OCI-LY7 (cell line): Measurements from ENCODE around the gene CBLL2. TPM values are rescaled to one million over a fixed set of nuclear protein-coding genes. Genes with fewer than 3 reads are reported as not detected.
"Not testable (repeated sequence)": the region's sequence is repeated elsewhere in the genome, so short reads cannot be mapped to it uniquely, and the experiment has no call there.

Source experiments
- BruUV-seq: library from RNA; stranded (reverse); fragments of 400-500 nt; replicated peaks from 2 replicates; lab custom pipeline; 2021; lab: Mats Ljungman, UMichigan
- CTCF ChIA-PET: fragments of 300-600 bp; sonication (Branson Sonifier 250); formaldehyde crosslinking; loops from one replicate; lab custom pipeline; 2022; ENCODE audit warnings: antibody characterized with exemption; ENCODE audit not compliant: unreplicated experiment; lab: Charles Lee
- POLR2A ChIA-PET: fragments of 300-600 bp; sonication (Branson Sonifier 250); formaldehyde crosslinking; loops from one replicate; lab custom pipeline; 2022; ENCODE audit warnings: antibody characterized with exemption; lab: Charles Lee
- DNase-seq: peaks from one replicate; pipeline ENCODE4 v3.0.0-alpha.2; 2015; ENCODE audit warnings: low spot score
- H2AFZ ChIP-seq: fragments of 200-600 bp; sonication (generic), shearing (Covaris generic); 2 replicates; pipeline ENCODE4 v1.6.1; 2014; ENCODE audit warnings: mild to moderate bottlenecking, antibody characterized with exemption, low read length, moderate library complexity
- H3K27ac ChIP-seq: fragments of 200-600 bp; sonication (generic); 2 replicates; pipeline ENCODE4 v1.5.1; 2014; ENCODE audit warnings: mixed run types, low read depth, mild to moderate bottlenecking, moderate library complexity, low read length, inconsistent platforms; ENCODE audit not compliant: poor library complexity, severe bottlenecking
- H3K36me3 ChIP-seq: fragments of 200-600 bp; sonication (generic); 2 replicates; pipeline ENCODE4 v1.6.1; 2014; ENCODE audit warnings: mild to moderate bottlenecking, antibody characterized with exemption, low read length, moderate library complexity, mixed read lengths; ENCODE audit not compliant: insufficient read depth
- H3K4me1 ChIP-seq: fragments of 200-600 bp; sonication (generic); 2 replicates; pipeline ENCODE4 v1.5.1; 2014; ENCODE audit warnings: mild to moderate bottlenecking, low read length; ENCODE audit not compliant: insufficient read depth, poor library complexity, severe bottlenecking
- H3K4me2 ChIP-seq: fragments of 200-600 bp; sonication (generic); 2 replicates; pipeline ENCODE4 v1.6.1; 2014; ENCODE audit warnings: mild to moderate bottlenecking, low read length
- H3K4me3 ChIP-seq: fragments of 200-600 bp; sonication (generic); 2 replicates; pipeline ENCODE4 v1.5.1; 2014; ENCODE audit warnings: mild to moderate bottlenecking, low read depth, low read length; ENCODE audit not compliant: poor library complexity, severe bottlenecking
- H3K79me2 ChIP-seq: fragments of 200-600 bp; sonication (generic); 2 replicates; pipeline ENCODE4 v1.6.1; 2016; ENCODE audit warnings: low read depth, mild to moderate bottlenecking, low read length, moderate library complexity, mixed read lengths; ENCODE audit not compliant: insufficient read depth
- H3K9me2 ChIP-seq: fragments of 200-600 bp; sonication (generic); 2 replicates; pipeline ENCODE4 v1.6.1; 2016; ENCODE audit warnings: mild to moderate bottlenecking, low read length, mixed read lengths; ENCODE audit not compliant: insufficient read depth
- H3K9me3 ChIP-seq: fragments of 200-600 bp; sonication (generic); 2 replicates; pipeline ENCODE4 v1.6.1; 2014; ENCODE audit warnings: mild to moderate bottlenecking, mixed run types, low read length, mixed read lengths
- H4K20me1 ChIP-seq: fragments of 200-600 bp; sonication (generic); 2 replicates; pipeline ENCODE4 v1.6.1; 2014; ENCODE audit warnings: mild to moderate bottlenecking, antibody characterized with exemption, low read length, moderate library complexity, mixed read lengths; ENCODE audit not compliant: insufficient read depth
- CTCF ChIP-seq: fragments of 200-600 bp; sonication (generic); conservative IDR thresholded peaks from 2 replicates; pipeline ENCODE4 v1.5.1; 2014; ENCODE audit warnings: mild to moderate bottlenecking, antibody characterized with exemption, low read length, moderate library complexity, mixed read lengths
- EZH2phosphoT487 ChIP-seq: fragments of 200-600 bp; sonication (generic); IDR thresholded peaks from 2 replicates; pipeline ENCODE4 v1.6.1; 2018; ENCODE audit warnings: low read depth, borderline replicate concordance, mild to moderate bottlenecking, mixed run types, antibody characterized with exemption, low read length, moderate library complexity, mixed read lengths
- intact Hi-C: fragments of 100-400 bp; cut with micrococcal nuclease; formaldehyde crosslinking; loops from one replicate; pipeline ENCODE4 v1.10.0; 2022; ENCODE audit not compliant: unreplicated experiment
- total RNA-seq, 2 experiments: library from RNA; depleted of rRNA in 1 of 2; stranded (reverse); fragments of >200 nt in 1 of 2; shearing (Covaris generic) in 1 of 2; gene quantifications; 2 replicates each; pipeline ENCODE4 v1.2.3, GENCODE V29; 2014 to 2022

Gene CBLL2
- total RNA-seq, 2 experiments from 2014 or later: not detected

GRCh38 chrX:22273714-22274317 lies 1.1 kb downstream of the CBLL2 start:
- Histone ChIP-seq H3K36me3 (no peaks in the 10 kb centered on the region), H3K9me3 (no peaks in the 10 kb centered on the region), H4K20me1 (no peaks in the 10 kb centered on the region), H3K9me2 (no peaks in the 10 kb centered on the region), H3K27ac (no peak overlapping the region), H2AFZ (no peak overlapping the region), H3K4me2 (no peak overlapping the region), H3K4me1 (no peaks in the 10 kb centered on the region), H3K79me2 (no peaks in the 10 kb centered on the region), H3K4me3 (no peak overlapping the region)
- TF ChIP-seq EZH2phosphoT487 (no peak), CTCF (no peak)
- ChIA-PET POLR2A (no interaction called here), CTCF (no interaction called here)
- DNase-seq: no peak
- BruUV-seq: no TSS peak
- intact Hi-C loops: no loop called here

DNA sequence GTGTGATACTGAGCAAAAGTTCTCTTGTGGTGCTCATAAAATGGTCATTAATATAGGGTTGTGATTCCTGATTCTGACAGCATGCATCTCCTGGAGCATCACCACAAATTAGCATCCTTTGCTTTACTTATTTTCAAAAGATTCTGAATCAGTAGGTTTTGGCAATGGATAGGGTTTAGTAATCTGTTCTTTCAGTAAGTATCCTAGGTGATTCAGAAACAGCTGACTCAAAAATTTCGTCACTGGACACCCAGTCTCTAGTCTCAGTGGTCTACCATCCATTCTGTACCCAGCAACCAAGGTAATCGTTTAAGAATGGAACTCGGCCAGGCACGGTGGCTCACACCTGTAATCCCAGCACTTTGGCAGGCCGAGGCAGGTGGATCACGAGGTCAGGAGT lies 4.1 kb downstream of the CBLL2 start:
- ChIA-PET POLR2A (no interaction called here), CTCF (no interaction called here)
- Histone ChIP-seq H3K9me3 (no peaks in the 10 kb centered on the region), H3K36me3 (no peaks in the 10 kb centered on the region), H3K4me3 (no peak overlapping the region), H2AFZ (no peak overlapping the region), H3K9me2 (no peaks in the 10 kb centered on the region), H3K79me2 (no peaks in the 10 kb centered on the region), H3K4me1 (no peaks in the 10 kb centered on the region), H3K27ac (no peak overlapping the region), H4K20me1 (no peaks in the 10 kb centered on the region), H3K4me2 (no peak overlapping the region)
- intact Hi-C loops: no loop called here
- no peak for DNase-seq
- BruUV-seq: no TSS peak
- TF ChIP-seq EZH2phosphoT487 (no peak), CTCF (no peak)

GRCh38 chrX:22278375-22278774 lies 5.7 kb downstream of the CBLL2 start:
- Histone ChIP-seq H3K4me3 (no peak overlapping the region), H3K9me3 (no peaks in the 10 kb centered on the region), H2AFZ (no peak overlapping the region), H3K27ac (no peak overlapping the region), H3K79me2 (no peaks in the 10 kb centered on the region), H3K4me2 (no peak overlapping the region), H3K9me2 (no peaks in the 10 kb centered on the region), H4K20me1 (no peaks in the 10 kb centered on the region), H3K36me3 (no peaks in the 10 kb centered on the region), H3K4me1 (no peaks in the 10 kb centered on the region)
- ChIA-PET POLR2A (interaction anchor here (0.7 kb wide), 1 partner anchor 865 kb away, joined by 3 read pairs; no protein-coding TSS in a partner anchor), CTCF (no interaction called here)
- no TSS peak for BruUV-seq
- intact Hi-C loops: no loop called here
- DNase-seq: no peak
- TF ChIP-seq CTCF (no peak), EZH2phosphoT487 (no peak)

DNA sequence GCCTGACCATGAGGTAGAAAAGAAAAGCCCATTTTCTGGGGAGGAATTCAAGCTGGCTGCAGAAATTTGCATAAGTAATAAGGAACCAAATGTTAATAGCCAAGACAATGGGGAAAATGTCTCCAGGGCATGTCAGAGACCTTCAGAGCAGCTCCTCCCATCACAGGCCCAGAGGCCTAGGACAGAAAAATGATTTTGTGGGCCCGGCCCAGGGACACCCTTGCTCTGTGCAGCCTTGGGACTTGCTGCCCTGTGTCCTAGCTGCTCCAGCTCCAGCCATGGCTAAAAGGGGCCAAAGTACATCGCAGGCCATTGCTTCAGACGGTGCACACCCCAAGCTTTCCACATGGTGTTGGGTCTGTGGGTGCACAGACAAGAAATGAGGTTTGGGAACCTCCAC lies 16.5 kb downstream of the CBLL2 start:
- H3K4me1 ChIP-seq, H2AFZ ChIP-seq, H3K27ac ChIP-seq, H3K79me2 ChIP-seq, POLR2A ChIA-PET, H3K4me3 ChIP-seq, H3K36me3 ChIP-seq, DNase-seq, H4K20me1 ChIP-seq, H3K9me3 ChIP-seq, CTCF ChIA-PET, H3K4me2 ChIP-seq, H3K9me2 ChIP-seq, intact Hi-C loops, BruUV-seq: not testable (repeated sequence)
